ENCODE measurements around the gene UBAP1L. TPM values are rescaled to one million over a fixed set of nuclear protein-coding genes. Genes with fewer than 3 reads are reported as not detected.
A peak's percentile ranks its signal among the peaks of the same experiment; 100 is the strongest.

The UBAP1L gene
- total and polyA plus RNA-seq, 2 donors (not counting 3 experiments of a cell fraction or from before 2014, with no cell fraction given), result 1.9 to 5.0 TPM

GRCh38 chr15:65085207-65085753, 29.7 kb downstream of the UBAP1L start:
- DNase-seq (ENCODE audit: low read depth, low spot score) (no peak), FAIRE-seq (no peak)
- dilution Hi-C loops (cut with MboI; ENCODE audit: extremely low pct_ligation_motif_present, low sequenced_read_pairs), result no loop called here
- no TSS peak for BruUV-seq (replicated peaks)
- no peak overlapping the region for H3K4me3 ChIP-seq (replicated peaks in 1 of 3; ENCODE audit: insufficient read depth in 1 of 3, low read depth in 1 of 3, low read length in 3 of 3)
- no peak overlapping the region for H2AFZ ChIP-seq (ENCODE audit: low read depth, low read length)
- no peaks in the 10 kb centered on the region for H3K79me2 ChIP-seq (ENCODE audit: control insufficient read depth, insufficient read depth, low read length)
- H3K4me1 ChIP-seq (ENCODE audit: control insufficient read depth, extremely low read depth, insufficient read depth, low read length), result no peaks in the 10 kb centered on the region
- H3K9ac ChIP-seq (replicated peaks; ENCODE audit: extremely low read depth, insufficient read depth, low read length), result no peak overlapping the region
- no peaks in the 10 kb centered on the region for H3K36me3 ChIP-seq (ENCODE audit: control insufficient read depth in 2 of 2, extremely low read depth in 1 of 2, insufficient read depth in 2 of 2, low read length in 2 of 2)
- no peaks in the 10 kb centered on the region for H4K20me1 ChIP-seq (replicated peaks; ENCODE audit: control insufficient read depth, extremely low read depth, insufficient read depth, low read length)
- ChIA-PET CTCF (interaction anchor here (0.9 to 8.8 kb wide), 8 partner anchors 16 to 354 kb away, joined by 3 to 64 read pairs (median 4); no protein-coding TSS in a partner anchor), POLR2A (no interaction called here)
- H3K9me1 ChIP-seq (replicated peaks; ENCODE audit: control insufficient read depth, extremely low read depth, insufficient read depth, low read length), result no peaks in the 10 kb centered on the region
- H3K4me2 ChIP-seq (ENCODE audit: insufficient read depth, low read length), result no peak overlapping the region
- H3K9me3 ChIP-seq (replicated peaks; ENCODE audit: control insufficient read depth, insufficient read depth, low read length), result no peaks in the 10 kb centered on the region
- no peak for TF ChIP-seq FOS (IDR thresholded peaks at IDR 0.05; ENCODE audit: borderline replicate concordance, insufficient read depth, low read length)
- TF ChIP-seq MYC (IDR thresholded peaks at IDR 0.05; ENCODE audit: low read depth, low read length), result no peak
- TF ChIP-seq, protein P1, sequence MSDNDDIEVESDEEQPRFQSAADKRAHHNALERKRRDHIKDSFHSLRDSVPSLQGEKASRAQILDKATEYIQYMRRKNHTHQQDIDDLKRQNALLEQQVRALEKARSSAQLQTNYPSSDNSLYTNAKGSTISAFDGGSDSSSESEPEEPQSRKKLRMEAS (IDR thresholded peaks at IDR 0.05; ENCODE audit: insufficient read depth, insufficient read length), result no peak
- no peak for TF ChIP-seq POLR2AphosphoS5 (IDR thresholded peaks at IDR 0.05; ENCODE audit: insufficient read depth, low read depth, low read length)
- no peak for TF ChIP-seq POLR2A (IDR thresholded peaks at IDR 0.05; ENCODE audit: low read depth, low read length)
- intact Hi-C loops (cut with micrococcal nuclease), result no loop called here
- no peak overlapping the region for H3K27ac ChIP-seq (ENCODE audit: insufficient read depth, low read depth, low read length)
- H3K27me3 ChIP-seq (ENCODE audit: control insufficient read depth in 2 of 2, insufficient read depth in 2 of 2, low read length in 2 of 2), result peaks cover 31 to 33% of the 10 kb centered on the region in 2 experiments

DNA sequence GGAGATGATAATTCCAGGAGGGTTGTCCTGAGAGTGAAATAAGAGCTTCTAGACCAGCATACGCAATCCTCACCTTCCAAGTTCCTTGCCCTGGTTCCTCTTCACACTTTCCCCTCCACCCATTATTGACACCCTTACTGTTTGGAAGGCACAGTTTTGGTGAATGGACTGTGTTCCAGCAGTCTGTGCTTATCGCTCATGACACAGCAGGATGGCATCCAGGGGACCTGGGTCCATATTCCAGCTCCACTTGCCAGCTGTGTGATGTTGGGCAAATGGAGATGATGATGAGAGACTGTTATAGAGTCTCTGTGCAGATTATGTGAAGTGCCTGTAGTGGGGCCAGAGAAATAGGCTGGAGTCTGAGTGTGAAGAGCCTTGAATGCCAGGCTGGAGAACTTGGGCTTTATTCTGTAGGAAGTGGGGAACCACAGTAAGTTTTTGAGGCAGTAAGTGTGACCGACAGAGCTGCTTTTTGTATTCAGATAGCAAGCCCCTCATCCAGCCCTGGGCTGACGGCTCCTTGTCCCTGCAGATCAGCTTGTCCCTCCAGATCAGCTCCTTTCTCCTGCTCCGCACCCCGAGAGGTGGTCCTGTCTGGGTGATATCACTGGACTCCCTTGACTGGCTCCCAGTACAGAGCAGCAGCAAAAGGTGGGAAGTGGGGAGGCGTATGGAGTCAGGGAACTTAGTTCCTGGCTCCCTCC, 30.3 kb downstream of the UBAP1L start:
- peaks cover 31 to 33% of the 10 kb centered on the region in 2 experiments for H3K27me3 ChIP-seq (ENCODE audit: control insufficient read depth in 2 of 2, insufficient read depth in 2 of 2, low read length in 2 of 2)
- ChIA-PET POLR2A (no interaction called here), CTCF (interaction anchor here (1.0 to 8.8 kb wide), 9 partner anchors 11 to 51 kb away, joined by 3 to 64 read pairs (median 5); no protein-coding TSS in a partner anchor)
- H4K20me1 ChIP-seq (replicated peaks; ENCODE audit: control insufficient read depth, extremely low read depth, insufficient read depth, low read length), result no peaks in the 10 kb centered on the region
- no peak overlapping the region for H3K4me3 ChIP-seq (replicated peaks in 1 of 3; ENCODE audit: insufficient read depth in 1 of 3, low read depth in 1 of 3, low read length in 3 of 3)
- no peaks in the 10 kb centered on the region for H3K36me3 ChIP-seq (ENCODE audit: control insufficient read depth in 2 of 2, extremely low read depth in 1 of 2, insufficient read depth in 2 of 2, low read length in 2 of 2)
- intact Hi-C loops (cut with micrococcal nuclease), result no loop called here
- no peak overlapping the region for H2AFZ ChIP-seq (ENCODE audit: low read depth, low read length)
- FAIRE-seq, result no peak
- DNase-seq (ENCODE audit: low read depth, low spot score), result no peak
- no peaks in the 10 kb centered on the region for H3K79me2 ChIP-seq (ENCODE audit: control insufficient read depth, insufficient read depth, low read length)
- H3K9me3 ChIP-seq (replicated peaks; ENCODE audit: control insufficient read depth, insufficient read depth, low read length), result no peaks in the 10 kb centered on the region
- no peak overlapping the region for H3K27ac ChIP-seq (ENCODE audit: insufficient read depth, low read depth, low read length)
- H3K4me1 ChIP-seq (ENCODE audit: control insufficient read depth, extremely low read depth, insufficient read depth, low read length), result no peaks in the 10 kb centered on the region
- H3K4me2 ChIP-seq (ENCODE audit: insufficient read depth, low read length), result no peak overlapping the region
- no peak overlapping the region for H3K9ac ChIP-seq (replicated peaks; ENCODE audit: extremely low read depth, insufficient read depth, low read length)
- no peaks in the 10 kb centered on the region for H3K9me1 ChIP-seq (replicated peaks; ENCODE audit: control insufficient read depth, extremely low read depth, insufficient read depth, low read length)
- TF ChIP-seq MYC (IDR thresholded peaks at IDR 0.05; ENCODE audit: low read depth, low read length), result no peak
- no peak for TF ChIP-seq POLR2A (IDR thresholded peaks at IDR 0.05; ENCODE audit: low read depth, low read length)
- TF ChIP-seq GATA2 (IDR thresholded peaks at IDR 0.05; ENCODE audit: insufficient read depth, insufficient read length, low read depth, low read length), result no peak
- TF ChIP-seq FOS (IDR thresholded peaks at IDR 0.05; ENCODE audit: borderline replicate concordance, insufficient read depth, low read length), result no peak
- TF ChIP-seq, protein P2, sequence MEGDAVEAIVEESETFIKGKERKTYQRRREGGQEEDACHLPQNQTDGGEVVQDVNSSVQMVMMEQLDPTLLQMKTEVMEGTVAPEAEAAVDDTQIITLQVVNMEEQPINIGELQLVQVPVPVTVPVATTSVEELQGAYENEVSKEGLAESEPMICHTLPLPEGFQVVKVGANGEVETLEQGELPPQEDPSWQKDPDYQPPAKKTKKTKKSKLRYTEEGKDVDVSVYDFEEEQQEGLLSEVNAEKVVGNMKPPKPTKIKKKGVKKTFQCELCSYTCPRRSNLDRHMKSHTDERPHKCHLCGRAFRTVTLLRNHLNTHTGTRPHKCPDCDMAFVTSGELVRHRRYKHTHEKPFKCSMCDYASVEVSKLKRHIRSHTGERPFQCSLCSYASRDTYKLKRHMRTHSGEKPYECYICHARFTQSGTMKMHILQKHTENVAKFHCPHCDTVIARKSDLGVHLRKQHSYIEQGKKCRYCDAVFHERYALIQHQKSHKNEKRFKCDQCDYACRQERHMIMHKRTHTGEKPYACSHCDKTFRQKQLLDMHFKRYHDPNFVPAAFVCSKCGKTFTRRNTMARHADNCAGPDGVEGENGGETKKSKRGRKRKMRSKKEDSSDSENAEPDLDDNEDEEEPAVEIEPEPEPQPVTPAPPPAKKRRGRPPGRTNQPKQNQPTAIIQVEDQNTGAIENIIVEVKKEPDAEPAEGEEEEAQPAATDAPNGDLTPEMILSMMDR (IDR thresholded peaks at IDR 0.05; ENCODE audit: extremely low read depth in 1 of 2, insufficient read depth in 1 of 2, low read depth in 1 of 2, low read length in 2 of 2), result no peak
- TF ChIP-seq, protein P1 (IDR thresholded peaks at IDR 0.05; ENCODE audit: insufficient read depth, insufficient read length), result no peak
- TF ChIP-seq EZH2 (IDR thresholded peaks at IDR 0.05; ENCODE audit: borderline replicate concordance, low read depth, low read length, severe bottlenecking), result peak; percentile 31
- TF ChIP-seq POLR2AphosphoS5 (IDR thresholded peaks at IDR 0.05; ENCODE audit: insufficient read depth, low read depth, low read length), result no peak
- no TSS peak for BruUV-seq (replicated peaks)
- dilution Hi-C loops (cut with MboI; ENCODE audit: extremely low pct_ligation_motif_present, low sequenced_read_pairs), result no loop called here
